Activated naive CD8-positive, alpha-beta T cell treated with anti-CD3 and anti-CD28 coated beads, Interleukin-2, amount 10 ng/mL, durations not matched to agents 7 days and 5 days (primary cell): ENCODE data around the gene ERICH4. TPM values are rescaled to one million over a fixed set of nuclear protein-coding genes. Genes with fewer than 3 reads are reported as not detected.
A peak's percentile ranks its signal among the peaks of the same experiment; 100 is the strongest.

ENCODE experiments used
- ATAC-seq: fragments of 150-1000 bp; cut with Tn5 transposase; one replicate; pipeline ENCODE4 v1.10.0; 2021; ENCODE audit warnings: low read depth, moderate library complexity
- POLR2A ChIA-PET: fragments of 350-600 bp; sonication (Branson Sonifier 250); formaldehyde crosslinking; loops from one replicate; lab custom pipeline; 2021; ENCODE audit warnings: antibody characterized with exemption; lab: Charles Lee
- DNase-seq: peaks from one replicate; pipeline ENCODE4 v3.0.0; 2021
- H3K27ac Mint-ChIP-seq: one replicate; pipeline ENCODE4 v1.8.0; 2022; ENCODE audit warnings: mild to moderate bottlenecking, mixed read lengths
- H3K27me3 Mint-ChIP-seq: one replicate; pipeline ENCODE4 v1.8.0; 2022; ENCODE audit warnings: mild to moderate bottlenecking, moderate library complexity, mixed read lengths
- H3K36me3 Mint-ChIP-seq: one replicate; pipeline ENCODE4 v1.8.0; 2021; ENCODE audit warnings: mild to moderate bottlenecking, mixed read lengths
- H3K4me1 Mint-ChIP-seq: one replicate; pipeline ENCODE4 v1.8.0; 2021; ENCODE audit warnings: mixed read lengths
- H3K4me3 Mint-ChIP-seq: one replicate; pipeline ENCODE4 v1.8.0; 2022; ENCODE audit warnings: mild to moderate bottlenecking, moderate library complexity, mixed read lengths
- H3K9me3 Mint-ChIP-seq: one replicate; pipeline ENCODE4 v1.8.0; 2021; ENCODE audit warnings: mixed read lengths
- total RNA-seq, 2 experiments: library from RNA; stranded (reverse); gene quantifications; one replicate each; pipeline ENCODE4 v1.2.3, GENCODE V29; 2021

Gene ERICH4, protein sequence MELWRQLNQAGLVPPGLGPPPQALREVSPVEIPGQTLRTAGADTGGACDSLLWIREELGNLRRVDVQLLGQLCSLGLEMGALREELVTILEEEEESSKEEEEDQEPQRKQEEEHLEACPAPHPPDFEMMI
- total RNA-seq: not detected

DNA sequence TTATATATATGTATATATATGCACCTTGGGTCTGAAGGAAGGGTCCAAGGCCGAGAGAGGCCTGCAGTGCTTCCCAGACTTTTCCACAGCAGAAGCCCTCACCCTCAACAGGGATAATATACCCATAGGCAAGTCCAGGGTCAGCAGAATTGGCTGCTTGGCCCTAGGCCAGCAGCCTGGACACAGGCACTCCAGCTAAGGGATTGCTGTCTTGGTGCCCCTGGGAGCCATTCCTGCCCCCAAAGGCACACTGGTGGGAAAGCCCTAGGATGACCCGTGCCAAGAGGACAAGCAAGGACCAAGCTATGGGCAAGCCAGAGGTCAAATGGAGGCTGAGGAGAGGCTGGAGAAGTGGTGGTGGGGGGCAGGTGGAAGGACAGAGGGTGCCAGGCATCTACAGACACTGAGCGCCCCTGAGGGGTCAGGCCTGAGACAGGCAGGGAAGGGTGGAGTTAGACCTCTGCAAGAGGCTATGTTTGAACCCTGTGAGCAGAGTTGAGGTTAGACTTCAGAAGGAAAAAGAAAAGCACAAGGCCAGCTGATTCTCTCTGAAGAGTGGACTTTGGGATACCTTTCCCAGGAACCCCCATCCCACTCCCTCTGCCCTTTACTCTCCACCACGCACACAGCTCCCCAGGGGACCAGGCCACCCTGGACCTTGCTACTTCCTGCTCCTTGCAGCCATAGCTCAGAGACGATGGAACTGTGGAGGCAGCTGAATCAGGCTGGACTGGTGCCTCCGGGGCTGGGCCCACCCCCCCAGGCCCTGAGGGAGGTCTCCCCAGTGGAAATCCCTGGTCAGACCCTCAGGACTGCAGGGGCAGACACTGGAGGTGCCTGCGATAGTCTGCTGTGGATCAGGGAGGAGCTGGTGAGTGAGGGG is at the start of gene ERICH4:
Gene ERICH4, plus strand, starts transcription at position 684 of the 883 bp plus-strand sequence. Its CDS starts 14 bp downstream, at position 698.
- Mint-ChIP-seq H3K27ac (peak within 1 kb of the TSS; percentile 9), H3K4me1 (peaks cover 9% of the 10 kb centered on the region), H3K27me3 (peaks cover 7% of the 10 kb centered on the region), H3K4me3 (no peak within 1 kb of the TSS), H3K9me3 (no peaks in the 10 kb centered on the region), H3K36me3 (no peaks in the 10 kb centered on the region)
- DNase-seq (peak; percentile 22), ATAC-seq (no peak)
- POLR2A ChIA-PET: no interaction called here

DNA sequence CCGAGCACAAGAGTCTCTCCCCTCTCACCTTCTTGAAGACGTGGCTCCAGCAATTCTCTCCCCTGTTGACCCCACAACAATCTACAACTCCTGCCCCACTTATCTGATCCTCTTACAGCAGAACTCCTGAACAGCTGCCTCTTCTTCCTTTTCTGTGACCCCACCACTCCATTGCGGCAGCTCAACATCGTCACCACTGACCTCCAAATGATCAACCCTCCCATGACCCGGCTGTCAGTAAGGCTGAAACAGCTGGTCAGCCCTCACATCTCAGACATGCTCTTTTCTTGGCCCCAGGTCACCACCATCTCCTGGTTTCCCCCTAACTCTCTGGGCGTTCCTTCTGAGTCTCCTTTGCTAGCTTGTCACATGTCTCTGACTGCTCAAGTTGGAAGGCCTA is 47.6 kb upstream of the ERICH4 start:
- H3K27ac Mint-ChIP-seq: peak overlapping the region; percentile 1

DNA sequence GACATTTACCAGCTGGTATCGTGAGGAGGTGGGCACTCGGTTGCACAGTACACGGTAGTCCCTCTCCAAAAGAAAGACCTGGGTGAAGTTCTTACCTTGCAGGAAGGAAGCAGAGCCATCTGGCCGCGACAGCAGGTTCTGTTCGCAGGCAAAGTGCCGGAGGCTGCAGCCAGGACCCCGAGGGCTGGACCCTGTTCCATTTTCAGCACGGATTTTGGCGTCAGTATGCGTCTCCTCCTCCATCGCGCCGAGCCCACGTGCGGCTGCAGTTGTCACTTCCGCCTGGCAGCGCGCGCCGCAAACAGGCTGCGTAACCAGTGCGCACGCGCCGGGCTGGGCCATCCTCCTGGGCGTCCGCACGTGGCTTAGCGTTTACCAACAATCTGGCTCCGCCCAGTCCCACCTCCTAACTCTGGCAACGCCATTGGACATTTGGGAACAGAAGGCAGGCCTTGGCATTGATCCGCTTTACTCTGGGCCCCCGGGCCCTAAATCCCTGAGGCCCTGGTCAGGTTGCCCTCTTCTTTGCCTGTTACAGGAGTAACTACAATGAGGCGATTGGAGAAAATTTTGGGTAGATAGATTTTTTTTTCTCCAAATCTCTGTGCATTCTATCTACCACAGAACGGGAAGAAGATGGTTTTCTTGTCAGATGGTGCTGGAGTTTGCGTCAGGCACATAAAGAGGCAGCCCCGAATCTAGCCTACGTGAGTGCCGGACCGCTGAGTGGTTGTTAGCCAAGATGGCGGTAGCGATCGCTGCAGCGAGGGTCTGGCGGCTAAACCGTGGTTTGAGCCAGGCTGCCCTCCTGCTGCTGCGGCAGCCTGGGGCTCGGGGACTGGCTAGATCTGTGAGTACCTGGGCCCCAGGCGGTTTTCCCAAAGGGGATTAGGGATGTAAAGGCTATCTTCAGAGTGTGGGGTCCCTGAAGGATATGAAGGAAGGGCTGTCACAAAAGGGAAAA is 45.6 kb upstream of the ERICH4 start, which contains the start of the genes BCKDHA and EXOSC5:
Gene BCKDHA, plus strand, starts transcription at position 733 of the 964 bp plus-strand sequence. Its CDS starts 10 bp downstream, at position 743.
Gene EXOSC5, minus strand, starts transcription at position 274 of the 964 bp plus-strand sequence. Its CDS starts 31 bp downstream, at position 243.
- Mint-ChIP-seq H3K9me3 (no peaks in the 10 kb centered on the region), H3K36me3 (peaks cover 6% of the 10 kb centered on the region), H3K27me3 (no peaks in the 10 kb centered on the region), H3K27ac (peak within 1 kb of the TSS; percentile 98), H3K4me1 (peaks cover 26% of the 10 kb centered on the region), H3K4me3 (peak within 1 kb of the TSS; percentile 97)
- POLR2A ChIA-PET: interaction anchor here (0.7 kb wide), 1 partner anchor 34 kb away, joined by 4 read pairs; the partner anchor contains the start of gene B9D2
- peak; percentile 98 for DNase-seq
- peak; percentile 99 for ATAC-seq

More for the DNA sequence above, 47.6 kb upstream of the ERICH4 start:
- H3K9me3 Mint-ChIP-seq: no peaks in the 10 kb centered on the region
- H3K4me3 Mint-ChIP-seq: peak overlapping the region; percentile 97
- peaks cover 4% of the 10 kb centered on the region for H3K36me3 Mint-ChIP-seq
- DNase-seq (no peak), ATAC-seq (no peak)
- H3K4me1 Mint-ChIP-seq: peaks cover 26% of the 10 kb centered on the region
- POLR2A ChIA-PET: no interaction called here
- no peaks in the 10 kb centered on the region for H3K27me3 Mint-ChIP-seq

DNA sequence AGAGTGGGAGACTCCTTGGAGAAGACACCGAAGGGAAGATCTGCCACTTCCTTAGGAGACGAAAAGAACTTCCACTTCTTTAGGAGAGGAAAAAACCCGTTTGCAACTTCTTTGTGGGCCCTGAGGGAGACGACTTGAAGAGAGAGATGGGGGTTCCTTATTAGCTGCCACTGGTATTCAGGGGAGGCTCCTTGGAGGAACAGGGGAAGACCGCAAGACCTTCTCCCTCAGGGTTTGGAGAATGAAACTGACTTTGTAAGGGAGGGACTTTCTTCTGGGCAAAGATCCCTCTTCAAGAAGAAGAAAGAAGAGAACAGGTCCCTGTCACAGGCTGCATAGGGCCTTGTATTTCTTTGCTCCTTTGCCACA is 44.9 kb upstream of the ERICH4 start:
- Mint-ChIP-seq H3K9me3 (no peaks in the 10 kb centered on the region), H3K36me3 (peaks cover 7% of the 10 kb centered on the region), H3K4me1 (peaks cover 26% of the 10 kb centered on the region), H3K27ac (peak overlapping the region; percentile 98), H3K4me3 (peak overlapping the region; percentile 97), H3K27me3 (no peaks in the 10 kb centered on the region)
- no peak for ATAC-seq
- DNase-seq: no peak
- POLR2A ChIA-PET: interaction anchor here (1.1 kb wide), 1 partner anchor 10 kb away, joined by 3 read pairs; no protein-coding TSS in a partner anchor

DNA sequence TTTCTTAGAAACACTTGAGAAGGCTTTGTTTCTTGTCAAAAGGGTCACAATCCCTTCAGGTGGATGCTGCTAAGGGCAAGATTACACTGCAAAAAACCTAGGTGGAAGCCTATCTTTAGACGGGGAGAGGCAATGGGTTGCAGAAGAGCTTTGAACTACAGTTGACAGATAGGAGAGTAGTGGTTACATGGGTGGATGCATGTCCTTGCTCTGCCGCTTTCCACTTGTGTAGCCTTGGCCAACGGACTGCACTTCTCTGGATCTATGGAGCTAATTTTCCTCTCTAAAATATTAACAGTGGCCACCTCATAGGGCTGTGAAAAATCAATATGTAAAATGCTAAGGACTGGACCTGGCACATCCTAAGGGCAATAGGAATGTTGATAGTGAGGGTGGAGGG is 44.4 kb upstream of the ERICH4 start:
- Mint-ChIP-seq H3K27ac (peak overlapping the region; percentile 98), H3K9me3 (no peaks in the 10 kb centered on the region), H3K4me3 (peak overlapping the region; percentile 97), H3K36me3 (peaks cover 7% of the 10 kb centered on the region), H3K4me1 (peaks cover 28% of the 10 kb centered on the region), H3K27me3 (no peaks in the 10 kb centered on the region)
- no peak for DNase-seq
- POLR2A ChIA-PET: interaction anchor here (0.8 to 1.1 kb wide), 2 partner anchors 10 to 35 kb away, joined by 3 to 4 read pairs; partner anchors contain the start of gene B9D2
- ATAC-seq: no peak

DNA sequence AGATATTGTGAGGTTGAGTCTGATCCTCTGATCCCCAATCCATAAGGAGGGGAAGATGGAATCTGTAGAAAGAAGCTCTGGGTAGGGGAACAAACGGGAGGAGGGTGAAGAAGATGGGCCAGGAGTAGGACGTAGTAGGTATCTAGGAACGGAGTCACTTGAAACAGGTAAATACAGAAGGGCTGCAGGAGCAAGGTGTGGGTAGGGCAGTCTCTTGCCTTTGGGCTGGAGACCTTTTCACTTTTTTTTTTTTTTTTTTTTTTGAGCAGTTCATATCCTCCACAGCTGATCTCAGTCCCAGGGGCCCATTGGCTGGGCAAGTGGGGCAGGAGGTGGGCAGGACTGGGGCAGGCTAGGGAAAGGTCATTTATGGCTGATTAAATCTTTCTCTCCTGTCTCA is 43.9 kb upstream of the ERICH4 start:
- ATAC-seq: no peak
- Mint-ChIP-seq H3K9me3 (no peaks in the 10 kb centered on the region), H3K27me3 (no peaks in the 10 kb centered on the region), H3K4me3 (peak overlapping the region; percentile 97), H3K4me1 (peaks cover 28% of the 10 kb centered on the region), H3K36me3 (peaks cover 6% of the 10 kb centered on the region), H3K27ac (no peak overlapping the region)
- POLR2A ChIA-PET: interaction anchor here (0.6 to 1.1 kb wide), 3 partner anchors 9 to 35 kb away, joined by 3 to 4 read pairs (median 3); partner anchors contain the start of gene B9D2
- no peak for DNase-seq

DNA sequence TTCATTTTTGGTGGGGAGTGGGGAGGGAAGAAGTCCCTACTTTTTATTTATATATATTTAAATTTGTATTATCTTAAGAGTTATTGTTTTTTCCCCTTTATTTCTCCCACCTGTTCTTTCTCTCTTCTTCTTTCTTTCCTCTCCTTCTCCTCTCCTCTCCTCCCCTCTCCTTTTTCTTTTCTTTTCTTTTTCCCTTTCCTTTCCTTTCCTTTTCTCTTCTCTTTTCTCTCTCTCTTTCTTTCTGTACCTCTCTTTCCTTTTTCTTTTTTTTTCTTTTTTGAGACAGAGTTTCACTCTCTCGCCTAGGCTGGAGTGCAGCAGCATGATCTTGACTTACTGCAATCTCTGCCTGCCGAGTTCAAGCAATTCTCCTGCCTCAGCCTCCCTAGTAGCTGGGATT is 43.4 kb upstream of the ERICH4 start:
- H3K4me3 Mint-ChIP-seq: peak overlapping the region; percentile 41

DNA sequence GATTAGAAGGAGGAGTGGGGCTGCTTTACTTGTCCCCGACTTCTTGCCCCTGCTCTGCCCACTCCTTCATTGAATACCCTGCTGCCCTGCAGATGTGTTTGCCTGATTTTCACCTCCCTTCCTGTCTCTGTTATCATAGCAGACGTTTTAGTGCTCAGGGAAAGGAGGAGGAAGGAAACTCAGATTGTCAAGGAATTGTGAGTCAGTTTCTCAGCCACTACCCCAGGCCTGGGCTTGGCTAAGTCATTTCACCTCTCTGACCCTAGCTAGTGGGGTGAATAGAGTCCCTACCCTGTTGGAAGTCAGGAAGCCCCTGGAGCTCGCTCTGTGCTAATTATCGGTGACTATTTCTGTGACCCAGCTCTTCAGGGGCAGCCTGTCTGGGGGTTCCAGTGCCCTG is 41.5 kb upstream of the ERICH4 start:
- Mint-ChIP-seq H3K27ac (no peak overlapping the region), H3K4me1 (peaks cover 18% of the 10 kb centered on the region), H3K27me3 (no peaks in the 10 kb centered on the region), H3K4me3 (no peak overlapping the region), H3K9me3 (no peaks in the 10 kb centered on the region), H3K36me3 (peaks cover 6% of the 10 kb centered on the region)
- POLR2A ChIA-PET: no interaction called here
- no peak for ATAC-seq
- DNase-seq: no peak

More for the DNA sequence above, 43.4 kb upstream of the ERICH4 start:
- H3K36me3 Mint-ChIP-seq: peaks cover 6% of the 10 kb centered on the region
- DNase-seq (no peak), ATAC-seq (no peak)
- peaks cover 28% of the 10 kb centered on the region for H3K4me1 Mint-ChIP-seq
- POLR2A ChIA-PET: interaction anchor here (0.6 kb wide), 1 partner anchor 11 kb away, joined by 3 read pairs; no protein-coding TSS in a partner anchor
- H3K27me3 Mint-ChIP-seq: no peaks in the 10 kb centered on the region
- H3K9me3 Mint-ChIP-seq: no peaks in the 10 kb centered on the region
- H3K27ac Mint-ChIP-seq: no peak overlapping the region

DNA sequence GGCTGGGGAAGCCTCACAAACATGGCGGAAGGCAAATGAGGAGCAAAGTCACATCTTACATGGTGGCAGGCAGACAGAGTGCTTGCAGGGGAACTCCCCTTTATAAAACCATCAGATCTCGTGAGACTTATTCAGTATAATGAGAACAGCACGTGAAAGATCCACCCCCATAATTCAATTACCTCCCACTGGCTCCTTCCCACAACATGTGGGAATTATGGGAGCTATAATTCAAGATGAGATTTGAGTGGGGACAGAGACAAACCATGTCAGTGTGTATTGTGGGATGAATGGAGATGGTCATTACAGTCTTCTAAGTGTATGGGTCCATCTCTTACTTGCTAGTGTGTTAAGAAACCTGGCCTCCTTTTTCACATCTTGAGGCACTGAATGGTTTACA is 40.9 kb upstream of the ERICH4 start:
- Mint-ChIP-seq H3K4me1 (peaks cover 17% of the 10 kb centered on the region), H3K27ac (no peak overlapping the region), H3K4me3 (no peak overlapping the region), H3K9me3 (no peaks in the 10 kb centered on the region), H3K27me3 (no peaks in the 10 kb centered on the region), H3K36me3 (peaks cover 6% of the 10 kb centered on the region)
- no peak for DNase-seq
- POLR2A ChIA-PET: no interaction called here
- ATAC-seq: no peak

DNA sequence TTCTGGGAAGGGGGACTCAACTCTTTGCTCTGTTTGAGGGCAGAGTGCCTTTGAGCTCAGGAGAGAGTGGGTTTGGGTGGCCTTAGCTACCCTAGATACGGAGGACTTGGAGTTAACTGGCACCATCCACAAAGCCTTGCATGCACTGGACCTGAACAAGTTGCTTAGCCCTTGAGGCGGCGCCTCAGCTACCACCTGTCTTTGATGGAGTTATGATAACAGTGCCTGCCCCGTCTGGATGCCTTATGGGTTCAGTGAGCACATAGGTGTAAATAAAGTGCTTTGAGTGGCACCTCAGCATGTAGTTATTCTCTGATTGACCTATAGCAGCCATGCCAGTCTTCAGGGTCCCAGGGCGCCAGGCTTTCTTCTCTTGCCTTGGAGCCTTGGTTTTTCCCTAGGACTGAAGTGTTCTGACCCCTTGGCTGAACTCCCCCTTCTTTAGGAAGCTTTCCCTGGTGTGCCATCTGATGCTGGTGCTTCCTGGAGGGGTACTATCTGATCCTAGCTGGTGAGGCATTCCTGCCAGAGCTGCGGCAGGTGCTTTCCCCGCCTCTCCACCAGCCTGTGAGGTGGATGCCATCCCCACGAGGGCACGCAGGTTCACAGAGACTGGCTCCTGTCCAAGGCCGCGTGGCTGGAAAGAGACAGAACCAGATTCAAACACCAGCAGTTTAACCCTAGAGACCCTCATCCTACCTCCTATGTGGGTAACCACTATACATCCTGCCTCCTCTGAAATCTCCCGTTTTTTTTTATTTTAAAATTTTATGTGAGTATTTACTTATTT is 39.6 kb upstream of the ERICH4 start:
- H3K27ac Mint-ChIP-seq: no peak overlapping the region
- H3K4me3 Mint-ChIP-seq: no peak overlapping the region
- POLR2A ChIA-PET: no interaction called here

DNA sequence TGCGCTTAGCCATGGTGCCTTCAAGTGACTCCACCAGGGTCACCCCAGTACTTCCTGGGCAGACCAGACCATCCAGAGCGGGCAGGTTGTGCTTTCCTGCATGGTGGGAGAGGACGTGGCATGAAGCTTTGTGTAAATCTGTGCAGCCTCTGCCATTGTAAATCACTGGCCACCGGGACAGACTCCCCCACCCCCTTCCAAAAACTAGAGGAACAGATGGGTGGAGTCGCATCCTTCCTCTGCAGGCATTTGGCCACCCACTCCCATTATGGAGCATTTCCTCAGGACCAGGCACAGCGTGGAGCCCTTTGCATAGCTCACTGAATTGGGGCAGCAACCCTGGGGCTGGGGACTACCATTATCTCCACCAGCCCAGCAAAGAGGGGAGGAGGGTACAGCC is 37.2 kb upstream of the ERICH4 start:
- no peak for ATAC-seq
- Mint-ChIP-seq H3K4me1 (peaks cover 15% of the 10 kb centered on the region), H3K4me3 (no peak overlapping the region), H3K27me3 (no peaks in the 10 kb centered on the region), H3K9me3 (no peaks in the 10 kb centered on the region), H3K27ac (no peak overlapping the region), H3K36me3 (peaks cover 8% of the 10 kb centered on the region)
- DNase-seq: no peak
- POLR2A ChIA-PET: interaction anchor here (1.2 kb wide), 1 partner anchor 12 kb away, joined by 3 read pairs; no protein-coding TSS in a partner anchor

More for the DNA sequence above, 39.6 kb upstream of the ERICH4 start:
- Mint-ChIP-seq H3K4me1 (peaks cover 12% of the 10 kb centered on the region), H3K9me3 (no peaks in the 10 kb centered on the region), H3K27me3 (no peaks in the 10 kb centered on the region), H3K36me3 (peaks cover 6% of the 10 kb centered on the region)
- ATAC-seq (no peak), DNase-seq (no peak)

DNA sequence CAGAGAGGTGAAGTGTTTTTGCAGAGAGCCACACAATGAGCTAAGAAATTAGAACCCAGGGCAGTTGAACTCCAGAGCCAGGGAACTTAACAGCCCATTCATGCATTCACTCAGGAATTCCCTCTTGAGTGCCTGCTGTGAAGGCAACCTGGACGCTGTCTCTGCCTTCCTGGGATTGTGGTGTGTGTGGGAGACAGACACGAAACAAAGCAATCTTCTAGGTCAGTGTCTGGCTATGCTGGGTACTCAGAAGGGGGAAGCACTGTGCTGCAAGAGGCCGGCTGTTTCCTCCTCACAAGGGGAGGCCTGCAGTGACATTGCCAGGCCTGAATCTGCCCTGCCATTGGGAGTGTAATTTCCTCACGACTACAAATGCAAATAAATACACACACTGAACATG is 35.7 kb upstream of the ERICH4 start:
- H3K36me3 Mint-ChIP-seq: peaks cover 7% of the 10 kb centered on the region
- POLR2A ChIA-PET: no interaction called here
- H3K27ac Mint-ChIP-seq: no peak overlapping the region

More for the DNA sequence above, 35.7 kb upstream of the ERICH4 start:
- Mint-ChIP-seq H3K4me3 (no peak overlapping the region), H3K27me3 (no peaks in the 10 kb centered on the region), H3K9me3 (no peaks in the 10 kb centered on the region), H3K4me1 (peaks cover 18% of the 10 kb centered on the region)
- no peak for DNase-seq
- ATAC-seq: no peak
